Fibroblast of lung (primary cell): ENCODE data around the gene POTEJ.
"Not testable (repeated sequence)": the region's sequence is repeated elsewhere in the genome, so short reads cannot be mapped to it uniquely, and the experiment has no call there.

Source experiments
- CTCF ChIP-seq, 2 donors: IDR thresholded peaks in 1 of 2; conservative IDR thresholded peaks in 1 of 2; 1 replicate in 1 of 2; 2 replicates in 1 of 2; pipeline ENCODE4 v1.5.1; 2011 to 2012; ENCODE audit warnings: low read length in 2 of 2, control low read depth in 1 of 2, inconsistent platforms in 1 of 2, low read depth in 1 of 2, mild to moderate bottlenecking in 1 of 2
- EZH2 ChIP-seq: IDR thresholded peaks from 2 replicates; pipeline ENCODE4 v1.5.1; 2012; ENCODE audit warnings: low read length, control low read depth, mild to moderate bottlenecking; ENCODE audit errors: missing control alignments

- not testable (repeated sequence) for TF ChIP-seq CTCF (conservative IDR thresholded peaks at IDR 0.05 in 1 of 2, IDR thresholded peaks at IDR 0.05 in 1 of 2; ENCODE audit: low read depth in 1 of 2, low read length in 2 of 2); EZH2
Measured at GRCh38 chr2:130608276-130609001, 2.8 kb upstream of the POTEJ start.
